ENCODE results near the gene CXCR2. TPM values are rescaled to one million over a fixed set of nuclear protein-coding genes. Genes with fewer than 3 reads are reported as not detected.
"Not testable (repeated sequence)": the region's sequence is repeated elsewhere in the genome, so short reads cannot be mapped to it uniquely, and the experiment has no call there.

Gene CXCR2
- total RNA-seq, 1 donor from 2014 or later = not detected

- Mint-ChIP-seq H3K9me3 (ENCODE audit: unreplicated experiment) (peaks cover under 1% of the 10 kb centered on the region), H3K4me1 (ENCODE audit: unreplicated experiment) (no peaks in the 10 kb centered on the region), H3K4me3 (ENCODE audit: unreplicated experiment) (no peak overlapping the region), H3K27ac (ENCODE audit: unreplicated experiment) (no peak overlapping the region), H3K36me3 (ENCODE audit: unreplicated experiment) (no peaks in the 10 kb centered on the region), H3K27me3 (ENCODE audit: unreplicated experiment) (peaks cover 48% of the 10 kb centered on the region)
- TF ChIP-seq, protein P1, sequence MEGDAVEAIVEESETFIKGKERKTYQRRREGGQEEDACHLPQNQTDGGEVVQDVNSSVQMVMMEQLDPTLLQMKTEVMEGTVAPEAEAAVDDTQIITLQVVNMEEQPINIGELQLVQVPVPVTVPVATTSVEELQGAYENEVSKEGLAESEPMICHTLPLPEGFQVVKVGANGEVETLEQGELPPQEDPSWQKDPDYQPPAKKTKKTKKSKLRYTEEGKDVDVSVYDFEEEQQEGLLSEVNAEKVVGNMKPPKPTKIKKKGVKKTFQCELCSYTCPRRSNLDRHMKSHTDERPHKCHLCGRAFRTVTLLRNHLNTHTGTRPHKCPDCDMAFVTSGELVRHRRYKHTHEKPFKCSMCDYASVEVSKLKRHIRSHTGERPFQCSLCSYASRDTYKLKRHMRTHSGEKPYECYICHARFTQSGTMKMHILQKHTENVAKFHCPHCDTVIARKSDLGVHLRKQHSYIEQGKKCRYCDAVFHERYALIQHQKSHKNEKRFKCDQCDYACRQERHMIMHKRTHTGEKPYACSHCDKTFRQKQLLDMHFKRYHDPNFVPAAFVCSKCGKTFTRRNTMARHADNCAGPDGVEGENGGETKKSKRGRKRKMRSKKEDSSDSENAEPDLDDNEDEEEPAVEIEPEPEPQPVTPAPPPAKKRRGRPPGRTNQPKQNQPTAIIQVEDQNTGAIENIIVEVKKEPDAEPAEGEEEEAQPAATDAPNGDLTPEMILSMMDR (IDR thresholded peaks at IDR 0.05) = no peak
- DNase-seq (ENCODE audit: extremely low spot score, unreplicated experiment) = no peak
These were observed 34.1 kb upstream of the CXCR2 start for GRCh38 chr2:218091746-218092145.

DNA sequence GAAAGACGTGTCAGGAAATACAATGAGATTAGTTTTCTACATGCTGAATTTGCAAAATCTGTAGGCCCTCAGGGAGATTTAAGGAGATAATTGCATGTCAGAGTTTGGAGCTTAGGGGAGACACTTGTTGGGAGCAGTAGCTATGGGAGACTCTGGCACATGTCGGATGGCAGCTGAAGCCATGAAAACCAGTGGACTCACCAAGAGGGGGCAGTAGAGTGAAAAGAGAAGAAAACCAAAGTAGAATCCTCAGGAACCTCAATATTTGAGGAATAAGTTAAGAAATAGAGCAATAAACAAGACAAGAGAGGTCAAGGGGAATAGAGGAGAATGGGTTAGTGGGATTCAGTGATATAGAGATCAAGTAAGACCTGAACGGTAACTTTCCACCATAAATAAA lies 31.9 kb upstream of the CXCR2 start:
- no peak overlapping the region for H3K27ac Mint-ChIP-seq (ENCODE audit: unreplicated experiment)
- no peak overlapping the region for H3K4me3 Mint-ChIP-seq (ENCODE audit: unreplicated experiment)
- H3K36me3 Mint-ChIP-seq (ENCODE audit: unreplicated experiment) = no peaks in the 10 kb centered on the region
- no peak for DNase-seq (ENCODE audit: extremely low spot score, unreplicated experiment)
- peaks cover 61% of the 10 kb centered on the region for H3K27me3 Mint-ChIP-seq (ENCODE audit: unreplicated experiment)
- no peaks in the 10 kb centered on the region for H3K4me1 Mint-ChIP-seq (ENCODE audit: unreplicated experiment)
- peaks cover 4% of the 10 kb centered on the region for H3K9me3 Mint-ChIP-seq (ENCODE audit: unreplicated experiment)
- TF ChIP-seq, protein P1 (IDR thresholded peaks at IDR 0.05) = no peak

DNA sequence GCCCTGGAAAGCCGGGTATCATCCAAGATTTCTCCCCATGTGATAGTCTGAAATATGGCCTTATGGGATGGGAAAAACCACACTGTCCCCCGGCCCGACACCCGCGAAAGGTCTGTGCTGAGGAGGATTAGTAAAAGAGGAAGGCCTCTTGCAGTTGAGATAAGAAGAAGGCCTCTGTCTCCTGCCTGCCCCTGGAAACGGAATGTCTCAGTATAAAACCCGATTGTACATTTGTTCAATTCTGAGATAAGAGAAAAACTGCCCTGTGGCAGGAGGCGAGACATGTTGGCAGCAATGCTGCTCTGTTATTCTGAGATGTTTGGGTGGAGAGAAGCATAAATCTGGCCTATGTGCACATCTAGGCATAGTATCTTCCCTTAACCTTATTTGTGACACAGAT lies 30.0 kb upstream of the CXCR2 start:
- peaks cover 65% of the 10 kb centered on the region for H3K27me3 Mint-ChIP-seq (ENCODE audit: unreplicated experiment)
- DNase-seq (ENCODE audit: extremely low spot score, unreplicated experiment) = no peak
- H3K27ac Mint-ChIP-seq (ENCODE audit: unreplicated experiment) = no peak overlapping the region
- TF ChIP-seq, protein P1 (IDR thresholded peaks at IDR 0.05) = no peak
- H3K4me3 Mint-ChIP-seq (ENCODE audit: unreplicated experiment) = no peak overlapping the region
- H3K4me1 Mint-ChIP-seq (ENCODE audit: unreplicated experiment) = no peaks in the 10 kb centered on the region
- H3K36me3 Mint-ChIP-seq (ENCODE audit: unreplicated experiment) = no peaks in the 10 kb centered on the region
- peaks cover 4% of the 10 kb centered on the region for H3K9me3 Mint-ChIP-seq (ENCODE audit: unreplicated experiment)

DNA sequence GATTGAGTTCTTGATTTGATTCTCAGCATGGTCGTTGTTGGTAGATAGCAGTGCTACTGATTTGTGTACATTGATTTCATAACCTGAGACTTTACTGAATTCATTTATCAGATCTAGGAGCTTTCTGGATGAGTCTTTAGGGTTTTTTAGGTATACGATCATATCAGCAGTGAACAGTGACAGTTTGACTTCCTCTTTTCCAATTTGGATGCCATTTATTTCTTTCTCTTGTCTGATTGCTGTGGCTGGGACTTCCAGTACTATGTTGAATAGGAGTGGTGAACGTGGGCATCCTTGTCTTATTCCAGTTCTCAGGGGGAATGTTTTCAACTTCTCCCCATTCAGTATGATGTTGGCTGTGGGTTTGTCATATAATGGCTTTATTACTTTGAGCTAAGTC lies 27.9 kb upstream of the CXCR2 start:
- peaks cover 4% of the 10 kb centered on the region for H3K9me3 Mint-ChIP-seq (ENCODE audit: unreplicated experiment)
- DNase-seq (ENCODE audit: extremely low spot score, unreplicated experiment) = no peak
- no peak overlapping the region for H3K27ac Mint-ChIP-seq (ENCODE audit: unreplicated experiment)
- peaks cover 66% of the 10 kb centered on the region for H3K27me3 Mint-ChIP-seq (ENCODE audit: unreplicated experiment)
- TF ChIP-seq, protein P1 (IDR thresholded peaks at IDR 0.05) = no peak
- no peaks in the 10 kb centered on the region for H3K4me1 Mint-ChIP-seq (ENCODE audit: unreplicated experiment)
- no peak overlapping the region for H3K4me3 Mint-ChIP-seq (ENCODE audit: unreplicated experiment)
- no peaks in the 10 kb centered on the region for H3K36me3 Mint-ChIP-seq (ENCODE audit: unreplicated experiment)

DNA sequence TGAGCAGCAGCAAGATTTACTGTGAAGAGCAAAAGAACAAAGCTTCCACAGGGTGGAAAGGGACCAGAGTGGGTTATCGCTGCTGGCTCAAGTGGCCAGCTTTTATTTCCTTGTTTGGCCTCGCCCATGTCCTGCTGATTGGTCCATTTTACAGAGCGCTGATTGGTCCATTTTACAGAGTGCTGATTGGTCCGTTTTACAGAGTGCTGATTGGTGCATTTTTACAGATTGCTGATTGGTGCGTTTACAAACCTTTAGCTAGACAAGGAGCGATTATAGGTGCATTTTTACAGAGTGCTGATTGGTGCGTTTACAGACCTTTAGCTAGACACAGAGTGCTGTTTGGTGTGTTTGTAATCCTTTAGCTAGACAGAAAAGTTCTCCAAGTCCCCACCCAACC lies 17.0 kb upstream of the CXCR2 start:
- Mint-ChIP-seq H3K27me3 (ENCODE audit: unreplicated experiment) (peaks cover 59% of the 10 kb centered on the region), H3K9me3 (ENCODE audit: unreplicated experiment) (peaks cover 24% of the 10 kb centered on the region)
- not testable (repeated sequence) for H3K4me3 Mint-ChIP-seq (ENCODE audit: unreplicated experiment); DNase-seq (ENCODE audit: extremely low spot score, unreplicated experiment); H3K27ac Mint-ChIP-seq (ENCODE audit: unreplicated experiment); H3K36me3 Mint-ChIP-seq (ENCODE audit: unreplicated experiment); H3K4me1 Mint-ChIP-seq (ENCODE audit: unreplicated experiment)

- Mint-ChIP-seq H3K27me3 (ENCODE audit: unreplicated experiment) (peaks cover 34% of the 10 kb centered on the region), H3K9me3 (ENCODE audit: unreplicated experiment) (peaks cover 11% of the 10 kb centered on the region)
- H3K4me3 Mint-ChIP-seq (ENCODE audit: unreplicated experiment) = not testable (repeated sequence)
These were observed 4.0 kb upstream of the CXCR2 start for GRCh38 chr2:218121789-218122188.

GRCh38 chr2:218122286-218122685 lies 3.5 kb upstream of the CXCR2 start:
- H3K4me3 Mint-ChIP-seq (ENCODE audit: unreplicated experiment); H3K27ac Mint-ChIP-seq (ENCODE audit: unreplicated experiment); H3K4me1 Mint-ChIP-seq (ENCODE audit: unreplicated experiment); H3K36me3 Mint-ChIP-seq (ENCODE audit: unreplicated experiment); DNase-seq (ENCODE audit: extremely low spot score, unreplicated experiment): not testable (repeated sequence)
- Mint-ChIP-seq H3K27me3 (ENCODE audit: unreplicated experiment) (peaks cover 38% of the 10 kb centered on the region), H3K9me3 (ENCODE audit: unreplicated experiment) (peaks cover 11% of the 10 kb centered on the region)

More at GRCh38 chr2:218121789-218122188, 4.0 kb upstream of the CXCR2 start:
- H3K4me1 Mint-ChIP-seq (ENCODE audit: unreplicated experiment); H3K27ac Mint-ChIP-seq (ENCODE audit: unreplicated experiment); H3K36me3 Mint-ChIP-seq (ENCODE audit: unreplicated experiment); DNase-seq (ENCODE audit: extremely low spot score, unreplicated experiment): not testable (repeated sequence)

All from osteocyte (in vitro differentiated cells).